DMS 273 (cell line): Measurements from ENCODE around the gene DHFR2.

Experiments
- DNase-seq: peaks from one replicate; lab custom pipeline; 2025; ENCODE audit not compliant: unreplicated experiment; lab: John Stamatoyannopoulos, UW

DHFR2 gene

GRCh38 chr3:94008253-94008652, 54.5 kb downstream of the DHFR2 start:
- DNase-seq = no peak
